ENCODE results near the gene PLCD3.

- TF ChIP-seq CTCF (optimal IDR thresholded peaks at IDR 0.05 in 1 of 3, IDR thresholded peaks at IDR 0.05 in 1 of 3, conservative IDR thresholded peaks at IDR 0.05 in 1 of 3; ENCODE audit: extremely low read depth in 1 of 3, insufficient read depth in 2 of 3, low read length in 3 of 3), result no peak
- TF ChIP-seq EZH2 (IDR thresholded peaks at IDR 0.05; ENCODE audit: low read length), result no peak
Observed at GRCh38 chr17:45164734-45165269, 32.5 kb upstream of the PLCD3 start.
